ENCODE data around the gene FOXG1. TPM values are rescaled to one million over a fixed set of nuclear protein-coding genes. Genes with fewer than 3 reads are reported as not detected.

Gene FOXG1
- polyA plus RNA-seq, 4 donors: 0.03 to 0.55 (median 0.04) TPM; not detected in 1

GRCh38 chr14:28774764-28775735 is 8.5 kb downstream of the FOXG1 start:
- no peak for DNase-seq (ENCODE audit: low read depth in 4 of 4, low spot score in 3 of 4)

GRCh38 chr14:28776482-28777266 is 10.1 kb downstream of the FOXG1 start:
- no peak for DNase-seq (ENCODE audit: low read depth in 4 of 4, low spot score in 3 of 4)

DNA sequence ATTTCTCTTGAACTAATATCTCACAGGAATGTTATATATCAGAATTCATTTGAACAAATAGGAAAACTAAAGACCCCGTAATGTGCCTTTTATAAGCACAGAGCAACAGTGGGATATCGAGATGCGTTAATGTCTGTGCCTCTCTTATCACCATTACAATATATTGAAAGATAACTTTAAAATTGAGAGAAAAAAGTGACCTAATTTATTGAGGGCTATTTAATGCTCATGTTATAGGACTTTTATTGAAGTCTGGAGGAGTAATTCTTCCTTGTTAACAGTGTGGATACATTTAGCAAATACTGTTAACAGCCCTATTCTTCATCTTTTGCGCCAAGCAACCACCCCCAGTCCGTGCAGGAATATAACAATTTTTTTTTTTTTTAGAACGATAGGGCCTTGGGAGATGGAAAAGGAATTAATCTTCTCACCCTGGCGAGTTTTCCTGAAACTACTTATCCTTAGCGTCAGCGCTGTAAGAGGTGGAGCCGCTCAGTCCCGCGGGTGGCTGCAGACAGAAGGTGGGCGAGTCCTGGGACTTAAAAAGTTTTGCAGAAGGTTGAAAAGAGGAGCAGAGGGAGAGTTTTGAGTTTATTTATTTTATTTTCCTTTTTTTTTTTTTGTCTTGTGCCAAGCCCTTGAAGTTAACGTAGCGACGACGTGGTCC is 11.0 kb downstream of the FOXG1 start:
- DNase-seq (ENCODE audit: low read depth in 4 of 4, low spot score in 3 of 4): no peak

GRCh38 chr14:28778138-28779117 is 11.8 kb downstream of the FOXG1 start:
- no peak for DNase-seq (ENCODE audit: low read depth in 4 of 4, low spot score in 3 of 4)

GRCh38 chr14:28779456-28779855 is 12.9 kb downstream of the FOXG1 start:
- no peak for DNase-seq (ENCODE audit: low read depth in 4 of 4, low spot score in 3 of 4)

GRCh38 chr14:28780843-28781820 is 14.5 kb downstream of the FOXG1 start:
- DNase-seq (ENCODE audit: low read depth in 4 of 4, low spot score in 3 of 4): no peak

GRCh38 chr14:28782301-28782700 is 15.7 kb downstream of the FOXG1 start:
- DNase-seq (ENCODE audit: low read depth in 4 of 4, low spot score in 3 of 4): no peak

DNA sequence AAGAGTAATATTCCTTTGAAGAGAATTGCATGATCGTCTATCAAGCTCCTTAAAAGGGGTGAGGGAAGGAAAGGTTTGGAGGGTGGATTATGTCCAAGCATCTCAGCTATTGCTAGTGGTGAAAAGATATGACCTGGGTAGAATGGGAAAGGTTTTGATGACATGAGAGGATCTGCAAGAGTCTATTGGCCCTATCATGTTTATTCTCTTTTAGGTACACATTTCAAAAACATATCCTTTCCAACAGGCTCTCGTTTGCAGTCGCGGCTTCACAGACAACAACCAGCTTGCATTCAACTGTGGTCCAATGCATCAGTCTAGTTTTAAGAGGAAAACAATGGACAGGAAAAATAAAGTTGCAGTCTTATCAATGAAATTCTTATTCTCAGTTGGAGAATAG is 17.1 kb downstream of the FOXG1 start:
- no peak for DNase-seq (ENCODE audit: low read depth in 4 of 4, low spot score in 3 of 4)

DNA sequence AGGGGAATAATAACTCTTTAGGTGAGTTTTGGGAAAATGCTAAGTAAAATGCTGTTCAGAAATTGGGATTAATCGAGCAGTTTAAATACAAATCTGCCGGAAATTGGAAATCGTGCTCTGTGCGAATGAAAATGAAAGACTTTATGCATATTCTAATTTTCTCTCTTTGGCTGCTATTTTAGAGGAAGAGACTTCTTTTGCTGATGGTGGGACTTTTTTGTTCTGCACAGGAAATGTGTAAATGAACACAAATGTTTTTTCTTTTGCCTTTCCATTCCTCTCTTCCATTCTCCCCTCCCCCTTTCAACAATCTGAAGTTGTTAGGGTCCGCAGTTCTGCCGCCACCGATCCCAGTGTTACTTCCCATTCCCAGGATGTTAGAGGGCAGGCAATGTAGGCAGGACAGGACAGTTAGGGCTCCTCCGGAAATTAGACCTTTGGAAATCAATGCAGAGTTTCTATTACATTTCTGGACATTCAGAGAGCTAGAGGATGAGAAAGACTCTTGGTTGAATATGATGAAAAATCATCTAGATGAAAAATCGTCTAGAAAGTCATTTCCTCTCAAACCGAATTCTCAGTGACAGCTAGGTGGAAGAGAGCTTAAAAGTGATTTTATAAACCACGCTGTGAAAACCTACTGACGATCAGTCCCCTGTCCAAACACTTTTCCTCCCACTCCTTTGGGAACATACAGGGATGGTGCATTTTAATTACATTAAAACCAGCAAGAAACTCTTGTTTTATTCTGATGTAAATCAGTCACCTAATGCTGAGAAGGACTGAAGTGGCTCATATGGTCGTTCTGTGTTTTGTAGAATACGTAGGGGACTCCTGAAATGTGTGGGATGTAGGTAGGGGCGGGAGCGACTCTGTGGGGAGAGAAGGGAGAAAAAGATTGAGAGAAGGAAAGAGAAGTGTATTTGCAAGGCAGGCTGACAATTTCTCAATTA is 17.8 kb downstream of the FOXG1 start:
- no peak for DNase-seq (ENCODE audit: low read depth in 4 of 4, low spot score in 3 of 4)

DNA sequence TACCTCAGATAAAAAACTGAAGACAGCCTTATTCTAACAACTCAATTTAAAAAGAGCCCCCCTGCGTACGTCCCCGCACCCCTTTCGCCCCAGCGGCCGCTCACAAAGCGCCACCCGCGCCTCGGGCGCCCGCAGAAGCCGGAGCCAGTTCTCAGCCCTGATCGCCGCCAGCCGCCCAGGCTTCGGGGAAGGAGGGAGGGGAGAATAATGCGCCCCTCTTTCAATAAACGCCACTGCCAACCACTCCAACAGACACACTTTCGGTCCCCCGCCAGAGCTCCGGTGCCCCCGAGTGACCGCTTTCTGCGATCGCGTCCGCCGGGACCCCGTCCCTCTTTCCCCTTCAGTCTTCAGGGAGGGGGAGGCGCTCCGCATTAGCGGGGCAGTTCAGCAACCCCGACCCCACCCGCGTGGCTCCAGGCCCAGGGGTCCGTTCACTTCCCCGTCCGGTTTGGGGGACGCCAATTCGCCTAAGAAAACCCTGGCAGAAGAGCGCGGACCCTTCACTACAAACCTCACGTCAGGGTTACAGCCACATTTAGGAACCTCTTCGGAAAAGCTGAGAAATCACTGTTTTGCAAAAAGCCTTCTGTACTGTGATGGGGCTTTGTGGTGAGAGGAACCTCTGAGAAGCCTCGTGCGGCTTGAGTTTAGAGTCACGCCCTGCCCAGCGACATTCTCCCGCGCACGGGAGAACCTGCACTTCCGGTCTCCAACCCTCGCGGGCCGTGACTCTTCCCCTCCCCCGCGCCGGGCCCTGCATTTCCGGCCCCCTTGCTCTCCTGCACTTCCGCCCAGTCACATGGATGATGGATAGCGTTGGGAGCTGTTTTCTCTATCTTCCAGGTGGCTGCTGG is 18.7 kb downstream of the FOXG1 start:
- no peak for DNase-seq (ENCODE audit: low read depth in 4 of 4, low spot score in 3 of 4)

- DNase-seq (ENCODE audit: low read depth in 4 of 4, low spot score in 3 of 4): no peak
These were observed 40.9 kb downstream of the FOXG1 start for GRCh38 chr14:28807518-28807917.

DNA sequence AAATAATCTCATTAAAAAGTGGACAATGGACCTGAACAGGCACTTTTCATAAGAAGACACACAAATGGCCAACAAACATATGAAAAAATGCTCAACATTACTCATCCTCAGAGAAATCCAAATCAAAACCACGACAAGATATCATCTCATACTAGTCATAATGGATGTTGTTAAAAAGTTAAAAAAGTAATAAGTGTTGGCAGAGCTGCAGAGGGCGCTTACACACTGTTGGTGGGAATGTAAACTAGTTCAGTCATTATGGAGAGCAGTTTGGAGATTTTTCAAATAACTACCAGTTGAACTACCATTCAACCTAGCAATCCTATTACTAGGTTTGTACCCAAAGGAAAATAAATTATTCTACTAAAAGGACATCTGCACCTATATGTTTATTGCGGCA is 47.2 kb downstream of the FOXG1 start:
- no peak for DNase-seq (ENCODE audit: low read depth in 4 of 4, low spot score in 3 of 4)

Measured in left renal pelvis (tissue), 4 donors.